Activated naive CD8-positive, alpha-beta T cell treated with anti-CD3 and anti-CD28 coated beads for 36 hours (primary cell): Measurements from ENCODE around the gene GNB3. TPM values are rescaled to one million over a fixed set of nuclear protein-coding genes. Genes with fewer than 3 reads are reported as not detected.
A peak's percentile ranks its signal among the peaks of the same experiment; 100 is the strongest.
"Not testable (repeated sequence)": the region's sequence is repeated elsewhere in the genome, so short reads cannot be mapped to it uniquely, and the experiment has no call there.

Source experiments
- DNase-seq: peaks from one replicate; pipeline ENCODE4 v3.0.0; 2021
- H3K27ac Mint-ChIP-seq: one replicate; pipeline ENCODE4 v1.8.0; 2022; ENCODE audit warnings: mild to moderate bottlenecking, moderate library complexity, mixed read lengths
- H3K27me3 Mint-ChIP-seq: one replicate; pipeline ENCODE4 v1.8.0; 2022; ENCODE audit warnings: mild to moderate bottlenecking, mixed read lengths
- H3K36me3 Mint-ChIP-seq: one replicate; pipeline ENCODE4 v1.8.0; 2021; ENCODE audit warnings: mild to moderate bottlenecking, mixed read lengths
- H3K4me1 Mint-ChIP-seq: one replicate; pipeline ENCODE4 v1.8.0; 2021; ENCODE audit warnings: mixed read lengths
- H3K4me3 Mint-ChIP-seq: one replicate; pipeline ENCODE4 v1.8.0; 2022; ENCODE audit warnings: mild to moderate bottlenecking, moderate library complexity, mixed read lengths
- H3K9me3 Mint-ChIP-seq: one replicate; pipeline ENCODE4 v1.8.0; 2022; ENCODE audit warnings: mixed read lengths
- total RNA-seq, 2 experiments: library from RNA; stranded (reverse); gene quantifications; one replicate each; pipeline ENCODE4 v1.2.3, GENCODE V29; 2021

Gene GNB3
- total RNA-seq, 2 experiments from 2014 or later = 0.10 TPM; not detected in 1

- Mint-ChIP-seq H3K9me3 (no peaks in the 10 kb centered on the region), H3K4me1 (peaks cover 29% of the 10 kb centered on the region), H3K4me3 (peak overlapping the region; percentile 97), H3K36me3 (peaks cover 24% of the 10 kb centered on the region), H3K27me3 (no peaks in the 10 kb centered on the region), H3K27ac (peak overlapping the region; percentile 95)
- DNase-seq = no peak
These were observed 12.9 kb downstream of the GNB3 start for GRCh38 chr12:6853626-6854025.

GRCh38 chr12:6854036-6854435 is 13.3 kb downstream of the GNB3 start:
- DNase-seq = no peak
- H3K9me3 Mint-ChIP-seq = no peaks in the 10 kb centered on the region
- peak overlapping the region; percentile 97 for H3K4me3 Mint-ChIP-seq

DNA sequence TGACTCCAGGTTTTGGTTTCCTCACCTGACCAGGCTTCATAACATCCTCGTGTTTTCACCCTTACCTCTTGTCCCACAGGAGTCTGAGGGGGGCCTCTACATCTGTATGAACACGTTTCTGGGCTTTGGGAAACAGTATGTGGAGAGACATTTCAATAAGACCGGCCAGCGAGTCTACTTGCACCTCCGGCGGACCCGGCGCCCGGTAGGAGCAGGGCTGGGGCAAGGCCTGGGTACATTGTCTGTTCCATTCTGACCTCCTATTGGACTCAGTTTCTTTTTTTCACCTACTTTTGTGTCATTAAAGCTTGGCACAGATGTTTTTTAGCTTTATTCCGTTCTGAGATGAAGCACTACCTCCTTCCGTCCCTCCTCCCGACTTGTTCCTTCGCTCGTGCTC is 14.6 kb downstream of the GNB3 start:
- Mint-ChIP-seq H3K4me3 (no peak overlapping the region), H3K4me1 (peaks cover 18% of the 10 kb centered on the region), H3K9me3 (no peaks in the 10 kb centered on the region), H3K27me3 (no peaks in the 10 kb centered on the region), H3K27ac (no peak overlapping the region), H3K36me3 (peaks cover 26% of the 10 kb centered on the region)
- no peak for DNase-seq

More at GRCh38 chr12:6854036-6854435, 13.3 kb downstream of the GNB3 start:
- peaks cover 25% of the 10 kb centered on the region for H3K36me3 Mint-ChIP-seq
- peaks cover 29% of the 10 kb centered on the region for H3K4me1 Mint-ChIP-seq
- H3K27ac Mint-ChIP-seq = peak overlapping the region; percentile 95
- H3K27me3 Mint-ChIP-seq = no peaks in the 10 kb centered on the region

DNA sequence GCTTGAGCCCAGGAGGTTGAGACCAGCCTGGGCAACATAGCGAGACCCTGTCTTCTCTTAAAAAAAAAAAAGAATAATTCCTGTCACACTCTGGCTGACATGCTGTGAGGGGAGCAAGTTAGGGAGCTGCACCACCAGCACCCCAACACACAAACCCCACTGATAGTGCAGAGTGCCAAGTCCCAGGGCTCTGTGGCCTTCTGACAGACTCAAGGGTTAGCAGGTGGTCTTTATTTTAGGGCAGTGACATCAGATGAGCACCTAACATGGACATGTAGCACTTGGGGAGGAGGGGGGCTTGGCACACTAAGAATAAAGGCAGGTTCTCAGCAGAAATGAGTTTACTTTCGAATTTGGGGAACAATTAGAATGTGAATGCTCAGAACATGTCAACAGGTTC is 18.1 kb downstream of the GNB3 start:
- peaks cover 39% of the 10 kb centered on the region for H3K36me3 Mint-ChIP-seq
- H3K27ac Mint-ChIP-seq = no peak overlapping the region
- H3K4me1 Mint-ChIP-seq = peaks cover 7% of the 10 kb centered on the region
- H3K4me3 Mint-ChIP-seq = no peak overlapping the region
- no peak for DNase-seq
- H3K9me3 Mint-ChIP-seq = no peaks in the 10 kb centered on the region
- no peaks in the 10 kb centered on the region for H3K27me3 Mint-ChIP-seq

- Mint-ChIP-seq H3K27ac (no peak overlapping the region), H3K4me1 (no peaks in the 10 kb centered on the region), H3K36me3 (peaks cover 42% of the 10 kb centered on the region), H3K9me3 (no peaks in the 10 kb centered on the region), H3K4me3 (no peak overlapping the region), H3K27me3 (no peaks in the 10 kb centered on the region)
- no peak for DNase-seq
These were observed 19.4 kb downstream of the GNB3 start for GRCh38 chr12:6860116-6860515.

GRCh38 chr12:6860942-6861341 is 20.2 kb downstream of the GNB3 start:
- Mint-ChIP-seq H3K27me3 (no peaks in the 10 kb centered on the region), H3K36me3 (peaks cover 38% of the 10 kb centered on the region), H3K4me3 (no peak overlapping the region), H3K9me3 (no peaks in the 10 kb centered on the region), H3K4me1 (peaks cover 5% of the 10 kb centered on the region), H3K27ac (no peak overlapping the region)
- DNase-seq = no peak

DNA sequence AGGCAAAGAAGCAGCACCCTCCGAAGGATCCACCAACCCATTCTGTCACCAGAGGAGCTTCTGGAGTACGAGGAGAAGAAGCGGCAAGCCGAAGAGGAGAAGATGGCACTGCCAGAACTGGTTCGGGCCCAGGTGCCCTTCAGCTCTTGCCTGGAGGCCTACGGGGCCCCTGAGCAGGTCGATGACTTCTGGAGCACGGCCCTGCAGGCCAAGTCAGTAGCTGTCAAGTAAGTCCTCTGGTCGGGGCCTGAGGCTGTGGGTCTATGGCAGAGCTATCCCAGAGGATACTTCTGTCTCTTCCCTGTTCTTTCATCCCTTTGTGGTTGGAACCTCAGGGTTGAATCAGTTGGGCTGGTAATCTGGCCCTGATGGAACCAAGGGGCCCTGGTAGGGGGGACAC is 20.7 kb downstream of the GNB3 start:
- Mint-ChIP-seq H3K27ac (no peak overlapping the region), H3K9me3 (no peaks in the 10 kb centered on the region), H3K27me3 (no peaks in the 10 kb centered on the region), H3K4me3 (no peak overlapping the region), H3K4me1 (peaks cover 10% of the 10 kb centered on the region), H3K36me3 (peaks cover 38% of the 10 kb centered on the region)
- no peak for DNase-seq

DNA sequence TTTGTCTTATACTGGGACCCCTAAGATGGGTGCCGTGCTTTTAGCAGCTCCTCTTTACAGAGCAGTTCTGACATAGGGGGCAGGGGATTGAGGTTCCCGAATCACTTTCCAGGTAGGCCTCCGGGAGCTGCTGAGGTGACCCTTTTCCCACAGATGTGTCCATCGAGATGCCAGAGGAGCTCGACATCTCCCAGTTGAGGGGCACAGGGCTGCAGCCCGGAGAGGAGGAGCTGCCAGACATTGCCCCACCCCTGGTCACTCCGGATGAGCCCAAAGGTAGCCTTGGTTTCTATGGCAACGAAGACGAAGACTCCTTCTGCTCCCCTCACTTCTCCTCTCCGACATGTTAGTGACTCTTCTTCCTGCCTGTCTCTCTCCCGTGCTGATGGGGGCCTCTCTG is 22.3 kb downstream of the GNB3 start:
- Mint-ChIP-seq H3K9me3 (no peaks in the 10 kb centered on the region), H3K4me1 (peaks cover 18% of the 10 kb centered on the region), H3K27ac (no peak overlapping the region), H3K4me3 (no peak overlapping the region), H3K27me3 (no peaks in the 10 kb centered on the region), H3K36me3 (peaks cover 36% of the 10 kb centered on the region)
- no peak for DNase-seq

GRCh38 chr12:6863586-6864321 is 23.0 kb downstream of the GNB3 start:
- no peak for DNase-seq
- Mint-ChIP-seq H3K36me3 (peaks cover 40% of the 10 kb centered on the region), H3K4me3 (no peak overlapping the region), H3K4me1 (peaks cover 21% of the 10 kb centered on the region), H3K9me3 (no peaks in the 10 kb centered on the region), H3K27me3 (no peaks in the 10 kb centered on the region), H3K27ac (no peak overlapping the region)

- H3K27ac Mint-ChIP-seq, H3K9me3 Mint-ChIP-seq, H3K4me3 Mint-ChIP-seq, DNase-seq, H3K27me3 Mint-ChIP-seq: not testable (repeated sequence)
- H3K4me1 Mint-ChIP-seq = peaks cover 36% of the 10 kb centered on the region
- H3K36me3 Mint-ChIP-seq = peaks cover 48% of the 10 kb centered on the region
These were observed 24.6 kb downstream of the GNB3 start for GRCh38 chr12:6865307-6865706.

DNA sequence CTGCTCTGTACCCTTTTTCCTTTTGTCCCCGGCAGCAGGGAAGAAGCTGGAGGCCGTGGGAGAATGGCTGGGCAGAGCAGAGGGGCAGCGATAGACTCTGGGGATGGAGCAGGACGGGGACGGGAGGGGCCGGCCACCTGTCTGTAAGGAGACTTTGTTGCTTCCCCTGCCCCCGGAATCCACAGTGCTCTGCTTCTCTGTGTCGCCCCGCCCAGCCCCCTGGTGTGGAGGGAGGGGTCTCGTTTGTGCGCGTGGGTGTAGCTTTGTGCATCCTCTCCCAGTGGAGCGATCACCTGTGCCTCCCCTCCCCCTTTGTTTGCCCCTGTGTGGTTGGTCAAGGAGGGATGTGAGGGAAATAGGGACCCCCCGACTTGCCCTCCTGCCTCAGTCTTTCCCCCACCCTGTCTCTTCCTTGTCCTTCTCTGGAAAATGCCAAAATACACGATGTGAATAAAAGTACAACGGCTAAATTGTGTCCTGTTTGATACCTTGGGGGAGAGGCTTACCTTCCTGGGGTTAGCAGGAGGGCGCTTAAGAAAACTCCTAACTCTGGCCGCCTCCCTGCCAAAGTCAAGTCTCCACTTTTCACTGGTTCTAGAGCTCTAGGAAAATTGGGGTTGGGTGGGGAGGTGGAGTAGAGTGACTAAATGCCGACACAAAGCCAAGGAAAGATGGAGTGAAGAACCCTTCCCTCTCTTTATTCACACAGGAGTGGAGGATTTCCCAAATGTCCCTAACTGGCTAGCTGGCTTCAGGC is 25.6 kb downstream of the GNB3 start:
- H3K9me3 Mint-ChIP-seq = no peaks in the 10 kb centered on the region
- peaks cover 46% of the 10 kb centered on the region for H3K4me1 Mint-ChIP-seq
- peaks cover 49% of the 10 kb centered on the region for H3K36me3 Mint-ChIP-seq

DNA sequence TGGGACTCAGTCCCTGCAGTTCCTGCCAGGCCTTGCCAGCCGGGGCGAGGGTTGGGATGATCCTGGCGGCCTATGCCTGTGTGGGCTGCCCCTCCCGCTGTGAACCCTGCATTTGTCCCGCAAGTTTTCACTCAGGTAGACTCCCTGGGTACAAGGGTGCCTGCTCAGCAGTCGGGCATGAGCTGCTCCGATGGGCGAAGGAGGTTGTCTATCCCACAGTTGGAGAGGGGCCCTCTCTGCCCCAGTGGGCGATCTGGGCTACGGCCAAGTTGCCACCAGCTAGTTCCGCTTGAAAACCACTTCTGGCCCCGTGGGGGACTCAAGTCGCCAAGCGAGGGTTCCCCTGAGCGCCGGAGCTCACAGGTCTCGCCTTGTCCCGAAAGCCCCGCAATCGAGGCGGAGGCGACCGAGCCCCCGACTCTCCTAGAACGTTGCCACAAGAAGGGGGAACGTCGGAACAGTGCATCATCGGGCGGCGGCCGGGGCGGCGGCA is 26.2 kb downstream of the GNB3 start:
- Mint-ChIP-seq H3K27me3 (no peaks in the 10 kb centered on the region), H3K36me3 (peaks cover 53% of the 10 kb centered on the region), H3K9me3 (no peaks in the 10 kb centered on the region), H3K4me1 (peaks cover 52% of the 10 kb centered on the region), H3K27ac (peak overlapping the region; percentile 95), H3K4me3 (peak overlapping the region; percentile 90)
- no peak for DNase-seq

More for the DNA sequence above, 25.6 kb downstream of the GNB3 start:
- Mint-ChIP-seq H3K27ac (no peak overlapping the region), H3K4me3 (peak overlapping the region; percentile 90), H3K27me3 (no peaks in the 10 kb centered on the region)
- DNase-seq = peak; percentile 41

GRCh38 chr12:6867413-6868210 is 26.9 kb downstream of the GNB3 start, which contains the start of gene TPI1:
Gene TPI1 (plus strand): TSS chr12:6867531. CDS start chr12:6867567, 36 bp downstream.
- Mint-ChIP-seq H3K27me3 (no peaks in the 10 kb centered on the region), H3K4me1 (peaks cover 56% of the 10 kb centered on the region), H3K27ac (peak within 1 kb of the TSS; percentile 95), H3K36me3 (peaks cover 56% of the 10 kb centered on the region), H3K4me3 (peak within 1 kb of the TSS; percentile 90), H3K9me3 (no peaks in the 10 kb centered on the region)
- DNase-seq = peak; percentile 84

- Mint-ChIP-seq H3K4me3 (peak overlapping the region; percentile 90), H3K9me3 (no peaks in the 10 kb centered on the region), H3K27ac (peak overlapping the region; percentile 95), H3K4me1 (peaks cover 60% of the 10 kb centered on the region), H3K36me3 (peaks cover 57% of the 10 kb centered on the region), H3K27me3 (no peaks in the 10 kb centered on the region)
- DNase-seq = no peak
These were observed 27.7 kb downstream of the GNB3 start for GRCh38 chr12:6868211-6869048.
